Hepatocyte (in vitro differentiated cells): Measurements from ENCODE around the gene NPAS4. TPM values are rescaled to one million over a fixed set of nuclear protein-coding genes. Genes with fewer than 3 reads are reported as not detected.

Experiments used
- DNase-seq: peaks from one replicate; pipeline ENCODE4 v3.0.0-alpha.2; 2016; ENCODE audit warnings: low spot score
- H2AFZ ChIP-seq: fragments of 200-600 bp; sonication (generic); 2 replicates; pipeline ENCODE4 v1.6.0; 2016; ENCODE audit warnings: antibody characterized with exemption, mild to moderate bottlenecking
- H3K27ac ChIP-seq: fragments of 200-600 bp; sonication (generic); 2 replicates; pipeline ENCODE4 v1.5.1; 2016; ENCODE audit warnings: mild to moderate bottlenecking
- H3K27me3 ChIP-seq: fragments of 200-600 bp; sonication (generic); 2 replicates; pipeline ENCODE4 v1.6.1; 2016
- H3K36me3 ChIP-seq: fragments of 200-600 bp; sonication (generic); replicated peaks from 2 replicates; pipeline ENCODE4 v1.5.1; 2016; ENCODE audit warnings: low read depth; ENCODE audit not compliant: insufficient read depth
- H3K4me1 ChIP-seq: fragments of 200-600 bp; sonication (generic); 2 replicates; pipeline ENCODE4 v1.5.1; 2016; ENCODE audit warnings: mild to moderate bottlenecking, moderate library complexity; ENCODE audit not compliant: insufficient read depth
- H3K4me2 ChIP-seq: fragments of 200-600 bp; sonication (generic); 2 replicates; pipeline ENCODE4 v1.6.0; 2016
- H3K4me3 ChIP-seq: fragments of 200-600 bp; sonication (generic); 2 replicates; pipeline ENCODE4 v1.5.1; 2016; ENCODE audit warnings: mild to moderate bottlenecking
- H3K79me2 ChIP-seq: fragments of 200-600 bp; sonication (generic); 2 replicates; pipeline ENCODE4 v1.6.0; 2017; ENCODE audit warnings: mild to moderate bottlenecking
- H3K9me2 ChIP-seq: fragments of 200-600 bp; sonication (generic); replicated peaks from 2 replicates; pipeline ENCODE4 v1.6.0; 2017; ENCODE audit warnings: mild to moderate bottlenecking; ENCODE audit not compliant: insufficient read depth
- H3K9me3 ChIP-seq: fragments of 200-600 bp; sonication (generic); 2 replicates; pipeline ENCODE4 v1.5.1; 2016; ENCODE audit warnings: low read depth, mild to moderate bottlenecking
- H4K20me1 ChIP-seq: fragments of 200-600 bp; sonication (generic); 2 replicates; pipeline ENCODE4 v1.6.0; 2016; ENCODE audit warnings: mild to moderate bottlenecking; ENCODE audit not compliant: insufficient read depth, poor library complexity, severe bottlenecking
- EZH2 ChIP-seq: fragments of 200-600 bp; sonication (generic); IDR thresholded peaks from 2 replicates; pipeline ENCODE4 v1.6.1; 2016; ENCODE audit warnings: antibody characterized with exemption, mild to moderate bottlenecking, borderline replicate concordance
- EZH2phosphoT487 ChIP-seq: fragments of 200-600 bp; sonication (generic); IDR thresholded peaks from one replicate; pipeline ENCODE4 v1.6.1; 2018; ENCODE audit warnings: antibody characterized with exemption, mild to moderate bottlenecking, low read depth, moderate library complexity; ENCODE audit not compliant: unreplicated experiment, severe bottlenecking
- WGBS: methylation state at CpG from one replicate; pipeline ENCODE4 v1.1.6; 2016; ENCODE audit warnings: low lambda C conversion rate; ENCODE audit errors: missing lambda C conversion rate; 5-methylcytosine and 5-hydroxymethylcytosine counted together
- polyA plus RNA-seq: library from polyadenylated mRNA; unstranded; fragments of >200 nt; fragmentation: Nextera tagmentation; extraction: Ambion mirVana; gene quantifications from 2 replicates; pipeline ENCODE4 v1.2.1, GENCODE V29; 2016
- total RNA-seq: library from RNA; depleted of rRNA; stranded (reverse); fragments of >200 nt; gene quantifications from 2 replicates; pipeline ENCODE4 v1.2.3, GENCODE V29; 2014
- TF ChIP-seq, protein P1 (sequence below): fragments of 200-600 bp; sonication (generic); IDR thresholded peaks from 2 replicates; pipeline ENCODE4 v1.5.1; 2016; ENCODE audit warnings: antibody characterized with exemption, mild to moderate bottlenecking; ENCODE audit not compliant: poor library complexity

Gene NPAS4
- total and polyA plus RNA-seq, 2 experiments from 2014 or later = 0.31 TPM; not detected in 1

DNA sequence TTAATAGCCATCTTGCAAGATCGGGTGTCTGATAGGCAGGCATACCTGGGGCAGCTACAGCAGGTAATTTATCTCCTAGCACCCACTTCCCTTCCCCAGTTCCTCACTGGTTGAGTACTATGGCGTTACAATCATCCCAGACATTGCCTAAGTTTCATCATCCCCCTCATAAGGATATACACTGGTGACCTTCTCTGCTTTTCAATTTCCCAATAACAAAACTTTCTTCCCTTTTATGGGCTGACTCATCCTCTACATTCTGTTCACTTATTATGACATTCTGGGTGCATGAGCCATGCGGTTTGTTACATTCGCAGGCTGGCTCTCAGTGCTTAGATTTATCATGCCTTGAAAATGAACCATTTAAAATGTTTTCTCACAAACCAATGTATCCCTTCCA, 22.8 kb downstream of the NPAS4 start:
- Histone ChIP-seq H2AFZ (no peak overlapping the region), H3K9me3 (no peaks in the 10 kb centered on the region), H3K36me3 (no peaks in the 10 kb centered on the region), H3K27me3 (no peaks in the 10 kb centered on the region), H4K20me1 (no peaks in the 10 kb centered on the region), H3K27ac (no peak overlapping the region), H3K4me2 (no peak overlapping the region), H3K9me2 (no peaks in the 10 kb centered on the region), H3K4me3 (no peak overlapping the region), H3K79me2 (no peaks in the 10 kb centered on the region), H3K4me1 (no peaks in the 10 kb centered on the region)
- 84% methylated on average over 4 of the region's 4 CpGs for WGBS
- no peak for DNase-seq
- TF ChIP-seq EZH2 (no peak), EZH2phosphoT487 (no peak)
- TF ChIP-seq, protein P1, sequence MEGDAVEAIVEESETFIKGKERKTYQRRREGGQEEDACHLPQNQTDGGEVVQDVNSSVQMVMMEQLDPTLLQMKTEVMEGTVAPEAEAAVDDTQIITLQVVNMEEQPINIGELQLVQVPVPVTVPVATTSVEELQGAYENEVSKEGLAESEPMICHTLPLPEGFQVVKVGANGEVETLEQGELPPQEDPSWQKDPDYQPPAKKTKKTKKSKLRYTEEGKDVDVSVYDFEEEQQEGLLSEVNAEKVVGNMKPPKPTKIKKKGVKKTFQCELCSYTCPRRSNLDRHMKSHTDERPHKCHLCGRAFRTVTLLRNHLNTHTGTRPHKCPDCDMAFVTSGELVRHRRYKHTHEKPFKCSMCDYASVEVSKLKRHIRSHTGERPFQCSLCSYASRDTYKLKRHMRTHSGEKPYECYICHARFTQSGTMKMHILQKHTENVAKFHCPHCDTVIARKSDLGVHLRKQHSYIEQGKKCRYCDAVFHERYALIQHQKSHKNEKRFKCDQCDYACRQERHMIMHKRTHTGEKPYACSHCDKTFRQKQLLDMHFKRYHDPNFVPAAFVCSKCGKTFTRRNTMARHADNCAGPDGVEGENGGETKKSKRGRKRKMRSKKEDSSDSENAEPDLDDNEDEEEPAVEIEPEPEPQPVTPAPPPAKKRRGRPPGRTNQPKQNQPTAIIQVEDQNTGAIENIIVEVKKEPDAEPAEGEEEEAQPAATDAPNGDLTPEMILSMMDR = no peak

- H3K79me2 ChIP-seq = no peaks in the 10 kb centered on the region
- no peak overlapping the region for H3K4me2 ChIP-seq
- H3K4me1 ChIP-seq = no peaks in the 10 kb centered on the region
- no peak for DNase-seq
- no peak for TF ChIP-seq EZH2phosphoT487
- TF ChIP-seq EZH2 = no peak
- TF ChIP-seq, protein P1 = no peak
- H3K9me3 ChIP-seq = no peaks in the 10 kb centered on the region
- no peak overlapping the region for H3K27ac ChIP-seq
- no peaks in the 10 kb centered on the region for H3K9me2 ChIP-seq
- H3K36me3 ChIP-seq = no peaks in the 10 kb centered on the region
- no peaks in the 10 kb centered on the region for H3K27me3 ChIP-seq
- H4K20me1 ChIP-seq = no peaks in the 10 kb centered on the region
- H2AFZ ChIP-seq = no peak overlapping the region
- H3K4me3 ChIP-seq = no peak overlapping the region
Measured at GRCh38 chr11:66447012-66447411, 26.2 kb downstream of the NPAS4 start.

DNA sequence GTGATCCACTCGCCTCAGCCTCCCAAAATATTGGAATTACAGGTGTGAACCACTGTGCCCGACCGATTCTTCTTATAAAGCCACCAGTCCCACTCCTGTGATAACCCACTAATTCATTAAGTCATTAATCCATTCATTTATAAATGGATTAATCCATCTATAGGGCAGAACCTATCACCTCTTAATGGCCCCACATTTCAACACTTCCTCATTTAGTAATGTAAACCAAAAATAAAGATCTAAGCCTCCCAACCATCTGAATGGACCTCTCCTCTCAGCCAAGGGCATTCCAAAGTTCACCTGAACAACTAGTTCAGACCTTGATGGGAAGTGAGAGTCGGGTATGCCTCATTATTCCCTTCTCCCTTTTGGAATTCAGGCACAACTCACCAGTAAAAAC, 27.7 kb downstream of the NPAS4 start:
- H4K20me1 ChIP-seq = no peaks in the 10 kb centered on the region
- WGBS = 72% methylated on average over 4 of the region's 4 CpGs
- TF ChIP-seq EZH2 = no peak
- TF ChIP-seq EZH2phosphoT487 = no peak
- TF ChIP-seq, protein P1 = no peak
- H2AFZ ChIP-seq = no peak overlapping the region
- no peaks in the 10 kb centered on the region for H3K36me3 ChIP-seq
- no peaks in the 10 kb centered on the region for H3K27me3 ChIP-seq
- DNase-seq = no peak
- no peaks in the 10 kb centered on the region for H3K4me1 ChIP-seq
- no peak overlapping the region for H3K4me2 ChIP-seq
- H3K9me3 ChIP-seq = no peaks in the 10 kb centered on the region
- no peak overlapping the region for H3K27ac ChIP-seq
- H3K4me3 ChIP-seq = no peak overlapping the region
- H3K79me2 ChIP-seq = no peaks in the 10 kb centered on the region
- no peaks in the 10 kb centered on the region for H3K9me2 ChIP-seq

DNA sequence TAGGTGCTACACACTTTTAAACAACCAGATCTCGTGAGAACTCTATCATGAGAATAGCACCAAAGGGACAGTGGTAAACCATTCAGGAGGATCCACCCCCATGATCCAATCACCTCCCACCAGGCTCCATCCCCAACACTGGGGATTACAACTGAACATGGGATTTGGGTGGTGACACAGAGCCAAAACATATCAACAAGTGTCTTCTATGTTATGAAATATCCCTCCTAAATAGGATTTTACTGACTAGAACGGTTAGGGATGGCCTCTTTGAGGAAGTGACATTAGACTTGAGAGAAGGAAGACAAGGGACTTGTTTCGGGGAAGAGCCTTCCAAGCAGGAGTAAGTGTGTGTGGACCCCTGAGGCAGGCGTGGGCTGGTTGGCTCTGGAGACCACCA, 29.7 kb downstream of the NPAS4 start:
- no peak for DNase-seq
- no peak overlapping the region for H2AFZ ChIP-seq
- 78% methylated on average over 4 of the region's 4 CpGs for WGBS

More for the DNA sequence above, 29.7 kb downstream of the NPAS4 start:
- Histone ChIP-seq H3K79me2 (no peaks in the 10 kb centered on the region), H3K4me2 (no peak overlapping the region), H3K27ac (no peak overlapping the region), H3K4me1 (no peaks in the 10 kb centered on the region), H3K9me3 (no peaks in the 10 kb centered on the region), H4K20me1 (no peaks in the 10 kb centered on the region), H3K9me2 (no peaks in the 10 kb centered on the region), H3K27me3 (peaks cover 4% of the 10 kb centered on the region), H3K36me3 (no peaks in the 10 kb centered on the region), H3K4me3 (no peak overlapping the region)
- TF ChIP-seq, protein P1 = no peak
- no peak for TF ChIP-seq EZH2phosphoT487
